RWPE1 (cell line): ENCODE data around the gene NAMPT.

Source experiments
- CTCF ChIA-PET: fragments of 350-600 bp; sonication (Branson Sonifier 250); formaldehyde crosslinking; extraction: SDS; loops from one replicate; lab custom pipeline; 2021; lab: Yijun Ruan, JAX
- POLR2A ChIA-PET: fragments of 400-600 bp; formaldehyde crosslinking; extraction: SDS; loops from one replicate; lab custom pipeline; 2020; ENCODE audit warnings: antibody characterized with exemption; ENCODE audit not compliant: low non-redundant PET; lab: Yijun Ruan, JAX
- DNase-seq: peaks from one replicate; pipeline ENCODE4 v3.0.0; 2012; ENCODE audit warnings: low spot score
- H3K27ac ChIP-seq: fragments of 450-650 bp; 2 replicates; pipeline ENCODE4 v1.5.1; 2017
- TF ChIP-seq, protein P1 (sequence below): fragments of 450-650 bp; conservative IDR thresholded peaks from 2 replicates; pipeline ENCODE4 v1.5.1; 2017; ENCODE audit warnings: low read depth, mild to moderate bottlenecking

The NAMPT gene

DNA sequence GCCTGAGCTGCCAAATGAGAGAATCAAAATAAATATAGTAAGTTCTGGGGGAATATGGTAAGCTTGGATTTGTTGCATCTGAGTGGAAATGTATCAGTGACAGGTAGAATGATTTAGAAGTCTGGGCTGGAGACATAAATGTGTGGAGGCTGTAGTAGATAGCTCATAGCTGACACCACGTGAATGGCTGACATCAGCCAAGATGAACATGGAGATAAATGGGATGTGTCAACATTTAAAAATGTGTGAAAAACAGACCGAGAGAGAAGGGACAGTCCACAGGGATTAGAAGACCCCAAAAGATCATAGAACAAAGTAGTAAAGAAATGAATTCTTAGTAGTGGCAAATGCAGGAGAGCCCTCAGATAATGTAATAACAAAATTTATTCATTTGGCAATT lies 40.9 kb downstream of the NAMPT start:
- no peak for DNase-seq
- CTCF ChIA-PET: no interaction called here
- POLR2A ChIA-PET: no interaction called here
- no peak overlapping the region for H3K27ac ChIP-seq
- TF ChIP-seq, protein P1, sequence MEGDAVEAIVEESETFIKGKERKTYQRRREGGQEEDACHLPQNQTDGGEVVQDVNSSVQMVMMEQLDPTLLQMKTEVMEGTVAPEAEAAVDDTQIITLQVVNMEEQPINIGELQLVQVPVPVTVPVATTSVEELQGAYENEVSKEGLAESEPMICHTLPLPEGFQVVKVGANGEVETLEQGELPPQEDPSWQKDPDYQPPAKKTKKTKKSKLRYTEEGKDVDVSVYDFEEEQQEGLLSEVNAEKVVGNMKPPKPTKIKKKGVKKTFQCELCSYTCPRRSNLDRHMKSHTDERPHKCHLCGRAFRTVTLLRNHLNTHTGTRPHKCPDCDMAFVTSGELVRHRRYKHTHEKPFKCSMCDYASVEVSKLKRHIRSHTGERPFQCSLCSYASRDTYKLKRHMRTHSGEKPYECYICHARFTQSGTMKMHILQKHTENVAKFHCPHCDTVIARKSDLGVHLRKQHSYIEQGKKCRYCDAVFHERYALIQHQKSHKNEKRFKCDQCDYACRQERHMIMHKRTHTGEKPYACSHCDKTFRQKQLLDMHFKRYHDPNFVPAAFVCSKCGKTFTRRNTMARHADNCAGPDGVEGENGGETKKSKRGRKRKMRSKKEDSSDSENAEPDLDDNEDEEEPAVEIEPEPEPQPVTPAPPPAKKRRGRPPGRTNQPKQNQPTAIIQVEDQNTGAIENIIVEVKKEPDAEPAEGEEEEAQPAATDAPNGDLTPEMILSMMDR: no peak

DNA sequence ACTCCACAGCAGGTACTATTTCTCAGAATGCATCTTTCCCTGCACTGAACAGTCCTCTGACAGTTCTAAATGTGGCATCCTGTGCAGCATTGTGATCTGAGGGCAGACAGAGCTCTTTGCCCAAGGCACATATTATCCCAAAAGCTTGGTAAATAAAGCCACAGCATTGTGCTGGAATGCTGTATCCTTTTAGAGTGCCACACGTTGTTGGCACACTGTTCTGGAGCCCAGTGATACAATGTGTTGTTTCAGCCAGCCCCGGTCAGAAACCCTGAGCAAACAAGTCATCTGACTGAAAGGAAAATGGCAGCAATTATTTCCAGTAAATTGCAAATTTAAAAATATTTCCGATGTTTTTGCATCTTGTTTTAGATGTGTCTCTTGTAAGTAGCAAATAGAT lies 45.4 kb downstream of the NAMPT start:
- ChIA-PET POLR2A (no interaction called here), CTCF (interaction anchor here (0.6 kb wide), 2 partner anchors 9 to 23 kb away, joined by 3 to 4 read pairs; no protein-coding TSS in a partner anchor)
- TF ChIP-seq, protein P1: no peak
- no peak for DNase-seq
- no peak overlapping the region for H3K27ac ChIP-seq

DNA sequence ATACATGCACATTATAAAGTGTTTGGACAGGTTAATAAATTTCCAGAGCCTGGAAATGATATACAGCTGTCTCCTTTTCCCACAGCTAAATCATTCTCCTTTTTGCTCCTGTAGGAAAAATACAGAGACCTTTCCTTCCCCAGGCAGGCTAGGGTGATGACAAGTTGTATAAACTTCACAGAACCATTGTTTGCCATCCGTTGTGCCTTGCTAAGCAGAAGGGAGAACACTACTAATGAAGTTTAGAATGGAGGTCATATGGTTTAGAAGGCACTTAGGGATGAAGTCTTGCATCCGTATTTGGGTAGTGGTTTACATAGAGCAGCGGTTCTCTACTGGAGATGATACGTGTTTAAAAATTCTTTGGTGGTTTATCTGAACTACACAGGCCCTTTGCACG lies 46.0 kb downstream of the NAMPT start:
- ChIA-PET POLR2A (no interaction called here), CTCF (interaction anchor here (0.6 kb wide), 1 partner anchor 689 kb away, joined by 4 read pairs; no protein-coding TSS in a partner anchor)
- DNase-seq: no peak
- TF ChIP-seq, protein P1: no peak
- no peak overlapping the region for H3K27ac ChIP-seq

DNA sequence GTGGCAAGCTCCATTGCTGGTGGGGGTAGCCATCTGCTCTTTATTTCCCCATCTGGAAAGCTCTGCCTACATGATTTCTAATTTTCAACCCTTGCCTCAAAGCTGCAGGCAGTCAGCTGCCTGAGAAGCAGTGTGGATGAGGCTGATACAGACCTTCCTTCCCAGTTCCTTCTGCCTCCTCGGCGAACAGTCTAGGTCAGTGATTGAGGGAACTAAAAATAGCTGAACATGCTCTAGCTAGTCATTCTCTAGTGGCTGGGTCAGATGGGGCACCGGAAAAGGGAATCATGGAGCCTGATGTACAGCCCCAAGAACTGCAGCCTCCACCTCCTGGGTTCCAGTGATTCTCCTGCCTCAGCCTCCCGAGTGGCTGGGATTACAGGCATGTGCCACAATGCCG lies 48.7 kb downstream of the NAMPT start:
- CTCF ChIA-PET: interaction anchor here (0.6 kb wide), 1 partner anchor 9 kb away, joined by 3 read pairs; no protein-coding TSS in a partner anchor
- POLR2A ChIA-PET: no interaction called here
- no peak for DNase-seq
- no peak overlapping the region for H3K27ac ChIP-seq
- TF ChIP-seq, protein P1: no peak

DNA sequence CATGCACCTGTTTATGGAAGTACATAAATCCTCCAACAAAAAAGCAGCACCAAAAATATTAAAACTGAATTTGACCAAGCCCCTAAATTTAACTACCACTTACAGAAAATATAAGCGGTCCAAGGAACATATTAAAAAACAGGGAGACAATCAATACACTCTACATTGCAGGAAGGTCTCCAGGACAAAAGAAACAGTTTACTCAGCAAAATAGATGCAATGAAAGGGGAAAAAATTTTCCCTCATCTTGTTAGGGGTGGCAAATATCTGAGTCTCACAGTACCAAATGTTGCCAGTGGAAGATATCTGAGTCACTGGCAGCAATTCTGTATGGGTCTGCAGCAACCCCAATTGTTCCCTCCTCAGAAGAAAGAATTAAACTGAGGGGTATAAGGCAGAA lies 50.4 kb downstream of the NAMPT start:
- TF ChIP-seq, protein P1: no peak
- CTCF ChIA-PET: no interaction called here
- no peak for DNase-seq
- POLR2A ChIA-PET: no interaction called here
- H3K27ac ChIP-seq: no peak overlapping the region

DNA sequence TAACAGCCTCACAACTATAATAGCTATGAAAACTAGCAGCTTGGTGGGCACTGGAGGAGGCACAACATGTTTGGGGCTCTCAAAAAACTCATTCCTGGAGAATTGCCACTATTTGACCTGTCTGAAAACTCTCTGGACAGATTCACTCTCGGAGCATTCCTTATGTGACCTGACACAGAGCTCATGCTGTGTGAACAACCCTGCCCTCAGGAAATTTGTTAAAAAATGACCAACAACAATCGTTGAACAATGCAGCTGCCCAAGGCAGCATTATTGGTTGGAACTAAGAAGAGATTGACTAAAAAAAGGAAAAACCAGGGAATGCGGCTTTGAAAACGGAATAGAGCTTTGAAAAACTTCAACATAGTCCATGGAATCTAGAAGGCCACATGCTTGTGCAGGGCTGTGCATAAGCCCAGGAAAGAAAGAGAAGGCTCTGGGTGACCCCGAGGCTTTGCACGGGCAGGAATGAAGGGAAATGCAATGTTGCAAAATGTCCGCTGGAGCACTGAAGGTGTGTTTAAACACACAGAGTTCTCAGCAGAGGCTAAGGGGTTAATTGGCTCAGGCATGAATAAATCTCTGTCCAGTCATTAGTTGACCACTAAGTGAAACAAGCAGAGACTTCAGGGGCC lies 52.8 kb downstream of the NAMPT start:
- ChIA-PET CTCF (no interaction called here), POLR2A (no interaction called here)
- H3K27ac ChIP-seq: no peak overlapping the region
- TF ChIP-seq, protein P1: no peak
- DNase-seq: no peak
